Stimulated activated CD4-positive, alpha-beta T cell treated with anti-CD3 and anti-CD28 coated beads, Interleukin-15, amount 100 ng/mL, for 24 hours (primary cell): ENCODE data around the gene SYNE3.

Experiments used
- DNase-seq: peaks from one replicate; pipeline ENCODE4 v3.0.0-alpha.2; 2020

The SYNE3 gene

GRCh38 chr14:95471476-95471875 lies 45.0 kb downstream of the SYNE3 start:
- DNase-seq = no peak

- no peak for DNase-seq
Measured at GRCh38 chr14:95471016-95471415, 45.4 kb downstream of the SYNE3 start.

GRCh38 chr14:95469134-95469481 lies 47.3 kb downstream of the SYNE3 start:
- no peak for DNase-seq

GRCh38 chr14:95468448-95469133 lies 47.9 kb downstream of the SYNE3 start:
- DNase-seq = no peak

GRCh38 chr14:95467657-95468056 lies 48.8 kb downstream of the SYNE3 start:
- no peak for DNase-seq

- DNase-seq = no peak
Measured at GRCh38 chr14:95467232-95467631, 49.2 kb downstream of the SYNE3 start.
